Measurements from ENCODE around the gene HAS3.

GRCh38 chr16:69107316-69107962 lies 2.0 kb downstream of the HAS3 start:
- TF ChIP-seq POLR2AphosphoS5 (IDR thresholded peaks at IDR 0.05; ENCODE audit: low read depth, low read length): no peak
- no peak for TF ChIP-seq GABPA (IDR thresholded peaks at IDR 0.05; ENCODE audit: low read depth)
- TF ChIP-seq, protein P1, sequence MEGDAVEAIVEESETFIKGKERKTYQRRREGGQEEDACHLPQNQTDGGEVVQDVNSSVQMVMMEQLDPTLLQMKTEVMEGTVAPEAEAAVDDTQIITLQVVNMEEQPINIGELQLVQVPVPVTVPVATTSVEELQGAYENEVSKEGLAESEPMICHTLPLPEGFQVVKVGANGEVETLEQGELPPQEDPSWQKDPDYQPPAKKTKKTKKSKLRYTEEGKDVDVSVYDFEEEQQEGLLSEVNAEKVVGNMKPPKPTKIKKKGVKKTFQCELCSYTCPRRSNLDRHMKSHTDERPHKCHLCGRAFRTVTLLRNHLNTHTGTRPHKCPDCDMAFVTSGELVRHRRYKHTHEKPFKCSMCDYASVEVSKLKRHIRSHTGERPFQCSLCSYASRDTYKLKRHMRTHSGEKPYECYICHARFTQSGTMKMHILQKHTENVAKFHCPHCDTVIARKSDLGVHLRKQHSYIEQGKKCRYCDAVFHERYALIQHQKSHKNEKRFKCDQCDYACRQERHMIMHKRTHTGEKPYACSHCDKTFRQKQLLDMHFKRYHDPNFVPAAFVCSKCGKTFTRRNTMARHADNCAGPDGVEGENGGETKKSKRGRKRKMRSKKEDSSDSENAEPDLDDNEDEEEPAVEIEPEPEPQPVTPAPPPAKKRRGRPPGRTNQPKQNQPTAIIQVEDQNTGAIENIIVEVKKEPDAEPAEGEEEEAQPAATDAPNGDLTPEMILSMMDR (IDR thresholded peaks at IDR 0.05): no peak
- no peak for TF ChIP-seq SIN3A (IDR thresholded peaks at IDR 0.05; ENCODE audit: borderline replicate concordance, low read depth, low read length)
- TF ChIP-seq MAX (IDR thresholded peaks at IDR 0.05; ENCODE audit: low read depth): no peak
- TF ChIP-seq EP300 (IDR thresholded peaks at IDR 0.05; ENCODE audit: borderline replicate concordance in 1 of 2, low read depth in 1 of 2, low read length in 1 of 2): no peak
- TF ChIP-seq TAF1 (IDR thresholded peaks at IDR 0.05; ENCODE audit: borderline replicate concordance, low read depth, low read length): no peak
- TF ChIP-seq, protein P2, sequence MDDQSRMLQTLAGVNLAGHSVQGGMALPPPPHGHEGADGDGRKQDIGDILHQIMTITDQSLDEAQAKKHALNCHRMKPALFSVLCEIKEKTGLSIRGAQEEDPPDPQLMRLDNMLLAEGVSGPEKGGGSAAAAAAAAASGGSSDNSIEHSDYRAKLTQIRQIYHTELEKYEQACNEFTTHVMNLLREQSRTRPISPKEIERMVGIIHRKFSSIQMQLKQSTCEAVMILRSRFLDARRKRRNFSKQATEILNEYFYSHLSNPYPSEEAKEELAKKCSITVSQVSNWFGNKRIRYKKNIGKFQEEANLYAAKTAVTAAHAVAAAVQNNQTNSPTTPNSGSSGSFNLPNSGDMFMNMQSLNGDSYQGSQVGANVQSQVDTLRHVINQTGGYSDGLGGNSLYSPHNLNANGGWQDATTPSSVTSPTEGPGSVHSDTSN (IDR thresholded peaks at IDR 0.05): no peak
